SJCRH30 (cell line): Measurements from ENCODE around the gene HBS1L. TPM values are rescaled to one million over a fixed set of nuclear protein-coding genes. Genes with fewer than 3 reads are reported as not detected.

ENCODE experiments used
- DNase-seq, 2 experiments: peaks; one replicate each; pipeline ENCODE4 v3.0.0-alpha.2; 2015 to 2020
- H3K27ac ChIP-seq: fragments of 250-450 bp; sonication (Bioruptor Pico); 2 replicates; pipeline ENCODE4 v1.5.1; 2020; ENCODE audit warnings: mild to moderate bottlenecking, moderate library complexity
- H3K27me3 ChIP-seq: fragments of 250-450 bp; sonication (Bioruptor Pico); 2 replicates; pipeline ENCODE4 v1.5.1; 2020; ENCODE audit warnings: mild to moderate bottlenecking, moderate library complexity
- H3K36me3 ChIP-seq: fragments of 250-450 bp; sonication (Bioruptor Pico); 2 replicates; pipeline ENCODE4 v1.5.1; 2020; ENCODE audit warnings: mild to moderate bottlenecking, moderate library complexity
- H3K4me1 ChIP-seq: fragments of 250-450 bp; sonication (Bioruptor Pico); 2 replicates; pipeline ENCODE4 v1.5.1; 2020; ENCODE audit warnings: mild to moderate bottlenecking, moderate library complexity
- H3K4me3 ChIP-seq: fragments of 250-450 bp; sonication (Bioruptor Pico); 2 replicates; pipeline ENCODE4 v1.5.1; 2020; ENCODE audit warnings: mild to moderate bottlenecking, moderate library complexity
- H3K9me3 ChIP-seq: fragments of 250-450 bp; sonication (Bioruptor Pico); replicated peaks from 2 replicates; pipeline ENCODE4 v1.5.1; 2020; ENCODE audit warnings: mild to moderate bottlenecking, moderate library complexity
- total RNA-seq: library from RNA; depleted of rRNA; stranded (reverse); fragments of >200 nt; shearing (Covaris generic); gene quantifications from 2 replicates; pipeline ENCODE4 v1.2.3, GENCODE V29; 2014

The HBS1L gene
- total RNA-seq, 1 experiment from 2014 or later = 139 TPM

DNA sequence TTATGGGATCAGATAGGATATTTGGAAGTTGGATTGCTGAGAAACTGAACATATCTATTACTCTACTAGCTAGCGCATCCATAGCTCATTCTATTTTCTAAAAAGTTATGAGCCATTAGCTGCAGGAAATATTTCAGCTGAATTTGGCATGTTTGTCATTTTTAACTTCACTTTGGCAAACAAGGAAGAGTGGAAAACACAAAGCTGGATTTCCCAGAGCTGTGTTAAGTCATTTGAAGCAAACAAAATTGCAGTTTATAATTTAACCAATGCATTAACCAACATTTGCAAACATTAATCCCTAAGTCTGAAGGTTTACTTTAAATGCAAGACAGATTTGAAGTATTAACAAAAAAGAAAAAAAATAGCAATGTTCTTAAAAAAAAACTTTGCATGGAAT, 105.9 kb downstream of the HBS1L start:
- no peak for DNase-seq
- H3K4me3 ChIP-seq = no peak overlapping the region
- no peaks in the 10 kb centered on the region for H3K36me3 ChIP-seq
- H3K9me3 ChIP-seq = no peaks in the 10 kb centered on the region
- H3K4me1 ChIP-seq = no peaks in the 10 kb centered on the region
- H3K27me3 ChIP-seq = no peaks in the 10 kb centered on the region
- no peak overlapping the region for H3K27ac ChIP-seq

DNA sequence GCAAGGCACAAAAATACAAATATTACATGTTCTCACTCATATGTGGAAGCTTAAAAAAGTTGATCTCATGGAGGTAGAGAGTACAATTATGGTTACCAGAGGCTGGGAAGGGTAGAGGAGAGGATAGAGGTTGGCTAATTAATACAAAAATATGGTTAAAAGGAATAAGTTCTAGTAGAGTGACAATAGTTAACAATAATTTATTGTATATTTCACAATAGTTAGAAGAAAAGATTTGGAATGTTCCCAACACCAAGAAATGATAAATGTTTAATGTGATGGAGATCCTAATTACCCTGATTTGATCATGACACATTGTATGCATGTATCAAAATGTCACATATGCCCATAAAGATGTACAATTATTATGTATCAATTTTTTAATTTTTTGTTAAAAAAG, 106.5 kb downstream of the HBS1L start:
- no peak overlapping the region for H3K27ac ChIP-seq
- H3K27me3 ChIP-seq = no peaks in the 10 kb centered on the region
- no peaks in the 10 kb centered on the region for H3K36me3 ChIP-seq
- no peaks in the 10 kb centered on the region for H3K9me3 ChIP-seq
- DNase-seq = no peak
- no peak overlapping the region for H3K4me3 ChIP-seq
- H3K4me1 ChIP-seq = no peaks in the 10 kb centered on the region

DNA sequence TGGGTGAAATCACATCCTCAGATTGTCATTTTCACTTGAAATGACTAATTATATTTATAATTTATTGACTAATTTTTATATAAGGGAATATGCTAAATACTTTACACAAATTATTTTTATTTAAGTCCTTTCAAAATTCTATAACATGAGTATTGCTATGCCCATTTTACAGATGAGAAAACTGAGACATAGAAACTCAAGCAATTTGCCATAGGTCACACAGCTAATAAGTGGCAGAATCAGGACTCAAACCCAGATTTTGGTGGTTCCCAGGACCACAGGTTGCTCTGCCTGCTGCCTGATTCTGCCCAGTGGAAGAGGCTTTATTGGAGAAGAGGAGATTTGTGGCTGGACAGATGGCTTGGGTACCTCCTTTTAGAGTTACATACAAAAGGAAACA, 109.6 kb downstream of the HBS1L start:
- no peak for DNase-seq
- H3K27ac ChIP-seq = no peak overlapping the region
- H3K27me3 ChIP-seq = no peaks in the 10 kb centered on the region
- no peaks in the 10 kb centered on the region for H3K36me3 ChIP-seq
- no peaks in the 10 kb centered on the region for H3K4me1 ChIP-seq
- no peaks in the 10 kb centered on the region for H3K9me3 ChIP-seq
- H3K4me3 ChIP-seq = no peak overlapping the region

DNA sequence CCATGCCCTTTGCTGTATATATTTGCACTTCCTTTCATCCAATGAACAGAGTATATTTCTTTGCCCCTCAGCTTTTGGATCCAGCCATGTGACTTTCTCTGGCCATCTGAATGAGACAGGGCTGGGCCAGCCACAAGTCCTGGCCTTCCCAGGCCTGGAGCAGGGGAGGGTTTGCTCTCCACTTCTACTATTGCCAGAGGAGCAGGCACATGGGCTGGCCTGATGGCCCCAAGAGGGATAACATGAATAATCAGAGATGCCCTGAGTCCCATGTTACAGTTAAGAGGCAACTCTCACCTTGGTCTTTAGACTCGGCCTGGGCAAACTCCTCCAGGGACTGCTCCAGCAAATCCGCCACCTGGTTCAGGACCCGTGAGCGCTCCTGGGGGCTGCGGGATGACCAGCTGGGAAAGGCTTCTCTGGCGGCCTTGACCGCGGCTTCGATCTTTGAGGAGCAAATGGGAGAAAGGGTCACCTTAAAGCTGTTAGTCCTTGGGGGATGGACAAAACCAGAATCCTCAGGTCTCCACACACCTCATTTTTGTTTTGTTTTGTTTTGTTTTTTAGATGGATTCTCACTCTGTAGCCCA, 111.0 kb downstream of the HBS1L start:
- no peaks in the 10 kb centered on the region for H3K4me1 ChIP-seq
- H3K27me3 ChIP-seq = no peaks in the 10 kb centered on the region
- no peaks in the 10 kb centered on the region for H3K36me3 ChIP-seq
- no peaks in the 10 kb centered on the region for H3K9me3 ChIP-seq
- DNase-seq = no peak
- H3K27ac ChIP-seq = no peak overlapping the region
- H3K4me3 ChIP-seq = no peak overlapping the region

DNA sequence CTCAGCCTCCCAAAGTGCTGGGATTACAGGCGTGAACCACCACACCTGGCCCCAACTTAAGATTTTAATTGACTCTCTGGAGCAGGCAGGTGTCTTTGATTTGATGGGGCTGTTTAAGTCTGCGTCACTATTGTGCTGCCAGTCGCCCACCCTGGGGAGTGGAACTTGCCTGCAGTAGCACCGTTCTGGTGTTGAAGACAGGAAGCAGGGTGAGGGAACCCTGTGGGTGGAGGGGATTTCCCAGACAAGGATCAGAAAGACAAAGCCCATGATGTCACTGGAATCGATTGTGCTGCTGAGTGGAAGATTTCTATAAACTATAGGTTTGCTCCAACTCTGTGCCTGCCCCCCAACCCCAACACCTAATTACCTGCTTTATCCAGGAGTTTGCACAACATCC, 115.7 kb downstream of the HBS1L start:
- Histone ChIP-seq H3K27me3 (no peaks in the 10 kb centered on the region), H3K36me3 (no peaks in the 10 kb centered on the region), H3K27ac (no peak overlapping the region), H3K4me3 (no peak overlapping the region), H3K4me1 (peaks cover 17% of the 10 kb centered on the region), H3K9me3 (no peaks in the 10 kb centered on the region)
- no peak for DNase-seq

DNA sequence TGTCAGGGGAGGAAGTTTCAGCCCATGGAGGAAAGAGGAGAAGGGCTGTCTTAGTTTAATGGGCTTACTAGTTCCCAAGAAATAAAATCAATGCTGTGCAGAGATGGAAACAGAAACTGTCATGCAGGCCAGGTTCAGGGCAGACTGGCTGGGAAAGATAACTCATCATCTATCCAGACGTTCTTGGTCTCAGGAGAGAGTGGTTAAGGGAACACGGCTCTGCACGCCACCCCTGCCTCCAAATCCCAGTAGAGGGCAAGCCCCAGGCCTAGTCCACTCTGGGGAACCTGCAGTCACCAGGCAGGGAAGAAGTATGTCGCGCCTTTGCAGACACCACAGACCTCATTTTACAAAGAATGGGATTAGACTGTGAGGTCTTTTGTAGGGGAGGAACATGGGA, 117.2 kb downstream of the HBS1L start:
- no peaks in the 10 kb centered on the region for H3K27me3 ChIP-seq
- H3K27ac ChIP-seq = peak overlapping the region; percentile 70
- H3K9me3 ChIP-seq = no peaks in the 10 kb centered on the region
- no peak overlapping the region for H3K4me3 ChIP-seq
- DNase-seq = peak; percentile 13 to 24
- peaks cover 19% of the 10 kb centered on the region for H3K4me1 ChIP-seq
- H3K36me3 ChIP-seq = no peaks in the 10 kb centered on the region

DNA sequence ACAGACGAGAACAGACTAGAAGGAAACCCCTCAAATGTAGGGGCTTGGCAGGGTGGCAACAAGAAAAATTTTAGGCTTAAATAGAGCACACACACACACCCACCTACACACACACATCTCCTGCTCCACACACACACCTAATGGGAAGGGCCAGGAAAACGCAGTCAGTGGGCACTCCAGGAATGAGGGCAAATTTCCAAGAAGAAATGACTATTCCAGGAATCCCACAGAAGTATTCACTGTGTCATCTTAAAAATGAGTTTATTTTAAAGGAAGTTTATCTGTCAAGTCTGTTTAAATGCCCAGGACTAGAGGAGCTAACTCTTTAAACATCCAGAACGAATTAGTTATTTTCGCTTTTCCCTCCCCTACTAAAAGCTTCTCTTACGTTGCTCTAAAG, 117.7 kb downstream of the HBS1L start:
- peak in 1 of 2 experiments; percentile 14 for DNase-seq

GRCh38 chr6:134936476-134936875, 118.1 kb downstream of the HBS1L start:
- no peak overlapping the region for H3K4me3 ChIP-seq
- H3K36me3 ChIP-seq = no peaks in the 10 kb centered on the region
- no peaks in the 10 kb centered on the region for H3K27me3 ChIP-seq
- no peaks in the 10 kb centered on the region for H3K9me3 ChIP-seq
- H3K27ac ChIP-seq = peak overlapping the region; percentile 70
- DNase-seq = no peak
- H3K4me1 ChIP-seq = peaks cover 22% of the 10 kb centered on the region

More for the DNA sequence above, 117.7 kb downstream of the HBS1L start:
- Histone ChIP-seq H3K27me3 (no peaks in the 10 kb centered on the region), H3K4me1 (peaks cover 22% of the 10 kb centered on the region), H3K4me3 (no peak overlapping the region), H3K27ac (peak overlapping the region; percentile 70), H3K36me3 (no peaks in the 10 kb centered on the region), H3K9me3 (no peaks in the 10 kb centered on the region)

DNA sequence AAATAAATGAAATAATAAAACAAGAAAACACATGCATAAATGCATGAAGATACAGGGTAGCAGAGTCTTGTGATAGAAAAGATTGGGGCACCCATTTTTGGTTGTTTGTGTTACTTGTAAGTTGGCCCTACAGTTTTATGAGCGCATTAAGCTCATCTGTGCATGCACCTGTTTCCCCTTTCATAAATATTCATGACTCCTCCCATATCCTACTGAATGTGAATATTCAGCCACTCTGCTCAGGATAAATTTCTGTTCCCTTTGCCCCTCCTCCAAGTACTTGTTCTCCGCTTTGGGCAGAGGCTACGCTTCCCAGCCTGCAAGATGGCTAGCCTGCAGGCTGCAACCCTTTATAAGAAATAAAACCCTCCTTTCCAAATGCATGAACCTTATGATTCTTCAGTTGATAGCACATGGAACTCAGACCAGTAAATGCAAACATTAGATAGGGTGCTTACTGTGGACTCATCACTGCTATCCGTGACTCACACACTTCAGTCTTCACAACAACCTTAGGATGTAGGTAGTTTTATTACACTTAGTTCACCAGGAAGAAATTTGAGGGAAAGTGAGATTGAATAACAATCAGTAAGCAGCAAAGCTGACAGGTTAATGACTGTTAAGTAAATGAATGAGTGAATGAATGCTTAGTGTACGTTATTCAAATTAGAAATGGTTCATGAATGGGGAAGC, 119.7 kb downstream of the HBS1L start:
- no peak for DNase-seq
- Histone ChIP-seq H3K27me3 (no peaks in the 10 kb centered on the region), H3K4me3 (no peak overlapping the region), H3K9me3 (no peaks in the 10 kb centered on the region), H3K4me1 (peaks cover 22% of the 10 kb centered on the region), H3K36me3 (no peaks in the 10 kb centered on the region), H3K27ac (no peak overlapping the region)

DNA sequence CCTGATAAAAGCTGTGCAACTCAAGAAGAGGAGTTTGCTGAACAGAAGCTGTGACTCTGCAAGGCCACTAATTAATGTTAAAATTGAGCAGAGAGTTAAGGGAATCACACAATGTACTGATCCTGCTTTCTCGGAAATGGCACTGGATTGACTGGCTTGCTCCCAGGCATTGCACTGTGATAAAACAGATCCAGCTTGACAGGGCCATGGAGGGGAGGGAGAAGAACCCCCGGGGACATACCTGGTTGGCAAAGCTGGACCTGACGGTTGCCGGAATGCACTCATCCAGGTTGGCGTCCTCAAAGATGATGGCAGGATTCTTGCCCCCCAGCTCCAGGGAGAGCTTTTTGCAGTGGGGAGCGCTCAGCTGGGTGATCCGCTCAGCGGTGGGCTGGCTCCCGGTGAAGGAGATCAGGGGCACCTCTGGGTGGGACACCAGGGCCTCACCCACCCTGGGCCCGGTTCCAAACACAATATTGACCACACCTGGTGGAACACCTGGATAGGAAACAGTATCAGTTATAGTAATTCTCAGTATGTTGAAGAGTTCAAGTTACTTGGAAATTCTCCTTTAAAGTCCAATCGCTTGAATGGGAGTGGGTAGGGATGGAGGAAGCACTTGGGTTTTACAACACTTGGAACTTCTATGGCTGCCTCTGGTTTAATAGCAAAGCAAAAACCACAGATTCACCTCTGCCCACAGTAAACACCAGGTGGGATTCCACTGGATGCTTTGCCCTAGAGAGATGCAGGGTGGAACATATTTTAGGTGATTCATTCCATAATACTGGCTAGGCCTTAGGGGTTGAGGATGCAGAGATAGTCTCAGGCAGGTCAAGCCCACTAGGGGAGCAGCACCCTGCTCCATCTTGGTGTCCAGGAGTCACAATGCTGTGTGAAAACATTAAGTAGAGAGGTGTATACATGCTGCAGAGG, 121.8 kb downstream of the HBS1L start:
- H3K27ac ChIP-seq = no peak overlapping the region
- DNase-seq = no peak
- no peaks in the 10 kb centered on the region for H3K27me3 ChIP-seq
- H3K9me3 ChIP-seq = no peaks in the 10 kb centered on the region
- no peaks in the 10 kb centered on the region for H3K36me3 ChIP-seq
- H3K4me1 ChIP-seq = peaks cover 19% of the 10 kb centered on the region
- no peak overlapping the region for H3K4me3 ChIP-seq

- Histone ChIP-seq H3K27ac (no peak overlapping the region), H3K4me1 (peaks cover 12% of the 10 kb centered on the region), H3K9me3 (no peaks in the 10 kb centered on the region), H3K27me3 (no peaks in the 10 kb centered on the region), H3K36me3 (no peaks in the 10 kb centered on the region), H3K4me3 (no peak overlapping the region)
- no peak for DNase-seq
Measured at GRCh38 chr6:134932098-134932497, 122.5 kb downstream of the HBS1L start.

DNA sequence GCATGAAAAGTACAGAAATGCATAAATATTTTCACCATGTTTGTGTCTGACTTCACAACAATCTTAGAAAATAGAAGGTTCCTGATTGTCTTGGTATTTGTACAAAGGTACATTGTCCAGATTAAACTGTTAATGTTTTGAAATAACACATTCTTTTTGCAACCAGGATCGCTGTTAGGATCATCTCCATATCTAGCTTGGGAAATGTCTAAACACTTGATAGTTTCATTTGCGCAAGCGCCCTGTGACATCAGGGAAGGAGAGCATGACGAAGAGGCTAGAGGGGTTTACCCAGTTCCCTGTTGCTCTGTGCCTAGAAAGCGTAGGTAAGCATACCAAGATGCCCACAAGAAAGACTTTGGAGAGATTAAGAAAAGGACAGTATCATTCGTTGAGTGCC, 124.2 kb downstream of the HBS1L start:
- Histone ChIP-seq H3K4me1 (peaks cover 5% of the 10 kb centered on the region; the same call in 1 of the 2 replicates), H3K4me3 (no peak overlapping the region), H3K9me3 (no peaks in the 10 kb centered on the region), H3K27ac (no peak overlapping the region), H3K36me3 (no peaks in the 10 kb centered on the region), H3K27me3 (no peaks in the 10 kb centered on the region)
- DNase-seq = no peak

DNA sequence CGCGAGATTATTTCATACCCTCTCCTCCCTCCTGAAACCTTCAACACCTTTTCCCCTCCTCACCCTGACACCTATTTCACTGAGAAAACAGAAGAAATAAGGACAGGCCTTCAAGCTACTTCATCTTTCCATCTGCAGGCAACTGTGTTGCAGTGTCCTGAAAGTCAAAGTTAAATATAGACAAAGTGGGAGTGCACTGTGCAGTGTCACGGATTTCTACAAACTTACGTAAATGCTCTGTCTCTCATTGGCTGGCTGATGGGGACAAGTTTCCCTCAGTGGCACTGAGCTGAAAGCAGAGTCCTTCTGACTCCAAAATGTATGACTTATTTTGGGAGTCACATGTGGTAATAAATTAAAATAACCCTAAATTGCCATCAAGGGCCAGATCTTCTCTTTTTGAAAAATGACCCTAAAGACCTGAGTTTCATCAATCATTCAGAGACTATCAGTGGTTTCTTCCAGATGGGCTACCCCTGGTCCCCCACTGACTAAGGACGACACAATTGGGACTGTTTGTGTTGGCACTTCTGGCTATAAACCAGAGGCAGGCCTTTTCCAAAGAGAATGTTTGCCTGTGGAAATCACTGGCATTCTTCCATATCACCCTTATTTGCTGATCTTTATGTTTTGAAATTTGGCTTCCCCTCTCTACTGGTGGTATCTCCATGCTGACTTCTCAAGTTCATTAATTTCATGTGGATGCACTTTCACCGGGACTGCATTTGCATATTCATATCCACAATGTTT, 126.3 kb downstream of the HBS1L start:
- no peaks in the 10 kb centered on the region for H3K36me3 ChIP-seq
- H3K4me3 ChIP-seq = no peak overlapping the region
- no peaks in the 10 kb centered on the region for H3K9me3 ChIP-seq
- peaks cover 5% of the 10 kb centered on the region; the same call in 1 of the 2 replicates for H3K4me1 ChIP-seq
- no peak overlapping the region for H3K27ac ChIP-seq
- DNase-seq = no peak
- no peaks in the 10 kb centered on the region for H3K27me3 ChIP-seq

DNA sequence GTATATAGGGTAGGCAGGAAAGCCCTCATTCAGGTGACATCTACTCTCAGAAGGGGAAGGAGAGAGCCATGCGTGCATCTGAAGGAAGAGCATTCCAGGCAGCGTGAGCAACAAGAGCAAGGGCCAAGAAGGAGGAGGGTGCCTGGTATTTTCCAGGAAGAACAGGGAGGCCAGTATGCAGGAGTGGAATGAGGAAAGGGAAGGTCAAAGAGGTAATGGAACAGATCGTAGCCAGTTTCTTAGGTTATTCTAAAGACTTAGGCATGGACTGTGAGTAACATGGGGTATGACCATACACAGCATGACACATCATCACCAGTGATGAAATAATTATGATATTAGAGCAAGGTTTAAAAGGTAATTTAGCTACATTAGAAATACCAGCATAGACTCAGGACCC, 128.8 kb downstream of the HBS1L start:
- H3K36me3 ChIP-seq = no peaks in the 10 kb centered on the region
- no peaks in the 10 kb centered on the region for H3K27me3 ChIP-seq
- no peak overlapping the region for H3K4me3 ChIP-seq
- H3K4me1 ChIP-seq = no peaks in the 10 kb centered on the region; the same call in 1 of the 2 replicates
- no peaks in the 10 kb centered on the region for H3K9me3 ChIP-seq
- no peak overlapping the region for H3K27ac ChIP-seq
- no peak for DNase-seq
